ENCODE measurements around the gene PCDHB11.
"Not testable (repeated sequence)": the region's sequence is repeated elsewhere in the genome, so short reads cannot be mapped to it uniquely, and the experiment has no call there.

PCDHB11 gene

GRCh38 chr5:141199359-141200235, at the start of gene PCDHB11:
Gene PCDHB11, plus strand, starts transcription at chr5:141199627. Its CDS starts 148 bp downstream, at chr5:141199775.
- no peak for DNase-seq

GRCh38 chr5:141149812-141150211, 49.6 kb upstream of the PCDHB11 start, which contains the start of gene PCDHB6:
Gene PCDHB6, plus strand, starts transcription at chr5:141150057. Its CDS starts 201 bp downstream, at chr5:141150258.
- DNase-seq, result no peak

GRCh38 chr5:141150224-141150992, 49.0 kb upstream of the PCDHB11 start:
- DNase-seq, result no peak

DNA sequence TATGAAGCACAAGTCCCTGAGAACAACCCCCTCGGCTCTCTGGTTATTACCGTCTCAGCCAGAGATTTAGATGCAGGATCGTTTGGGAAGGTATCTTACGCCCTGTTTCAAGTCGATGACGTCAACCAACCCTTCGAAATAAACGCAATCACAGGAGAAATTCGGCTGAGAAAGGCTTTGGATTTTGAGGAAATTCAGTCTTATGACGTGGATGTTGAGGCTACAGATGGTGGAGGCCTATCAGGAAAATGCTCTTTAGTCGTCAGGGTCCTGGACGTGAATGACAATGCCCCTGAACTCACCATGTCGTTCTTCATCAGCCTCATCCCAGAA, 48.5 kb upstream of the PCDHB11 start:
- DNase-seq, result no peak

- not testable (repeated sequence) for DNase-seq
These were observed 47.8 kb upstream of the PCDHB11 start for GRCh38 chr5:141151632-141152031.

DNA sequence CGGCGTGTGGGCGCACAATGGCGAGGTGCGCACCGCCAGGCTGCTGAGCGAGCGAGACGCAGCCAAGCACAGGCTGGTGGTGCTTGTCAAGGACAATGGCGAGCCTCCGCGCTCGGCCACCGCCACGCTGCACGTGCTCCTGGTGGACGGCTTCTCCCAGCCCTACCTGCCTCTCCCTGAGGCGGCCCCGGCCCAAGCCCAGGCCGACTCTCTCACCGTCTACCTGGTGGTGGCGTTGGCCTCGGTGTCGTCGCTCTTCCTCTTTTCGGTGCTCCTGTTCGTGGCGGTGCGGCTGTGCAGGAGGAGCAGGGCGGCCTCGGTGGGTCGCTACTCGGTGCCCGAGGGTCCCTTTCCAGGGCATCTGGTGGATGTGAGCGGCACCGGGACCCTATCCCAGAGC, 47.3 kb upstream of the PCDHB11 start:
- not testable (repeated sequence) for DNase-seq

DNA sequence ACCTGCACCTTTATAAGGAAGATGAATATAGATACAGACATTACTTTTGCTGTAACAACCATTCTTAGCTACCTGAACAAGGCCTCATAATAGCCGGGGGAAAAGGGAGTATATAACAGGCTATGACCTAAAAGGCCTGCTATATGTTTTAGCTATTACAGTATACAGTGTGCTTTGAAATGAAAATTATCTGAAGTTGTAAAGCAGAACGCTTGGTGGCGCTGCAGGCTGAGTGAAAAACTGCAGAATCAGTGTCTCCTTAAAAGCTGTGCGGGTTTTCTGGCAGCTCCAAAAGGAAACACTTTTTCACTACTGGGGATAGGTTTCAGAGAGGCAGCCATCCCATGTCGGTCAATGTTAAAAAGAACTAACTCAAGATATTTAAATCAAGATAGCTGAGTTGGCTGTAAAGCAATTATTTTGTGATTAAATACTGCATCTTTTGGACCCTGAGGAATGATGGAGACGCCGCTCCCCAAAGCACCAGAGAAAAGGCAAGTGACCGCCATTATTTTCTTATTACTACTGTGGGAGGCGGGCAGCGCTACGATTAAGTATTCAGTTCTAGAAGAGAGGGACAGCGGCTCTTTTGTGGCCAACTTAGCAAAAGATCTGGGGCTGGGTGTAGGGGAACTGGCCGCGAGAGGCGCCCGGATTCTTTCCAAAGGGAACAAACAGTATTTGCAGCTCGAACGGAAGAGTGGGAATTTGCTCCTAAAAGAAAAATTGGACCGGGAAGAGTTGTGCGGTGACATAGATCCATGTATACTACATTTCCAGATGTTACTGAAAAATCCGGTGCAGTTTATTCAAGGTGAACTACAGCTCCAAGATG, 43.7 kb upstream of the PCDHB11 start:
- no peak for DNase-seq

DNA sequence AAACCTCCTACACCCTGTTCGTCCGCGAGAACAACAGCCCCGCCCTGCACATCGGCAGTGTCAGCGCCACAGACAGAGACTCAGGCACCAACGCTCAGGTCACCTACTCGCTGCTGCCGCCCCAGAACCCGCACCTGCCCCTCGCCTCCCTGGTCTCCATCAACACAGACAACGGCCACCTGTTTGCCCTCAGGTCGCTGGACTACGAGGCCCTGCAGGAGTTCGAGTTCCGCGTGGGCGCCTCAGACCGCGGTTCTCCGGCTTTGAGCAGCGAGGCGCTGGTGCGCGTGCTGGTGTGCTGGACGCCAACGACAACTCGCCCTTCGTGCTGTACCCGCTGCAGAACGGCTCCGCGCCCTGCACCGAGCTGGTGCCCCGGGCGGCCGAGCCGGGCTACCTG, 42.1 kb upstream of the PCDHB11 start:
- DNase-seq, result not testable (repeated sequence)

- not testable (repeated sequence) for DNase-seq
These were observed 41.5 kb upstream of the PCDHB11 start for GRCh38 chr5:141157901-141158300.

DNA sequence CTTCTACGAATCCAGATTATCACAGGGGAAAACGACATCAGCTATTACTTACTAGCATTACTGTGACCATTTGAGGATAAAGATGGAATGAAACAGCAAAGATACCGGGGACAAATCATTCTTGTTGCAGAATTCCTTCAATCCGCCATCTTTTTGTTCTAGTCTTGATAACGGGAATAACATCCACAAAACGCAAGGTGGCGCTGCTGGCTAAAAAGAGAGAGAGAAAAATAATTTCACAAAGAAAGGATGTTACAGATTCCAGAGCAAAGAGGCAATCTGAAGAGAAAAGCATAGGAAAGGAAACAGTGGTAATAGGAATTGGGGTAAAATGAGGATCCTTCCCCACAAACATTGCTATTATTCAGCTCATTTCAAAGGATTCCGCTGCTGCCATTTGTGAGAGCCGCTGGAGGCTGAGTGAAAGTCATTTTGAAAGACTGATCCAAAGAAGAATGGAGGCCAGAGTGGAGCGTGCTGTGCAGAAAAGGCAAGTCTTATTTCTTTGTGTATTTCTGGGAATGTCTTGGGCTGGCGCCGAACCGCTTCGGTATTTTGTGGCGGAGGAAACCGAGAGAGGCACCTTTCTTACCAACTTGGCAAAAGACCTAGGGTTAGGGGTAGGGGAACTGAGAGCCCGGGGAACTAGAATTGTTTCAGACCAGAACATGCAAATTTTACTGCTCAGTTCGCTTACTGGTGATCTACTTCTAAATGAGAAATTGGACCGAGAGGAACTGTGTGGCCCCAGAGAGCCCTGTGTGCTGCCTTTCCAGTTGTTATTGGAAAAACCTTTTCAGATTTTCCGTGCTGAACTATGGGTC, 26.8 kb upstream of the PCDHB11 start, which contains the start of gene PCDHB7:
Gene PCDHB7, plus strand, starts transcription at position 264 of the 824 bp plus-strand sequence. Its CDS starts 192 bp downstream, at position 456.
- DNase-seq, result no peak

- DNase-seq, result not testable (repeated sequence)
These were observed 24.9 kb upstream of the PCDHB11 start for GRCh38 chr5:141174291-141175104.

- no peak for DNase-seq
These were observed 23.5 kb upstream of the PCDHB11 start for GRCh38 chr5:141175933-141176332.

GRCh38 chr5:141177577-141178191, 21.7 kb upstream of the PCDHB11 start, which contains the start of gene PCDHB8:
Gene PCDHB8, plus strand, starts transcription at chr5:141177790. Its CDS starts 245 bp downstream, at chr5:141178035.
- DNase-seq, result not testable (repeated sequence)

- not testable (repeated sequence) for DNase-seq
These were observed 20.1 kb upstream of the PCDHB11 start for GRCh38 chr5:141179371-141179770.

- not testable (repeated sequence) for DNase-seq
These were observed 19.6 kb upstream of the PCDHB11 start for GRCh38 chr5:141179876-141180275.

DNA sequence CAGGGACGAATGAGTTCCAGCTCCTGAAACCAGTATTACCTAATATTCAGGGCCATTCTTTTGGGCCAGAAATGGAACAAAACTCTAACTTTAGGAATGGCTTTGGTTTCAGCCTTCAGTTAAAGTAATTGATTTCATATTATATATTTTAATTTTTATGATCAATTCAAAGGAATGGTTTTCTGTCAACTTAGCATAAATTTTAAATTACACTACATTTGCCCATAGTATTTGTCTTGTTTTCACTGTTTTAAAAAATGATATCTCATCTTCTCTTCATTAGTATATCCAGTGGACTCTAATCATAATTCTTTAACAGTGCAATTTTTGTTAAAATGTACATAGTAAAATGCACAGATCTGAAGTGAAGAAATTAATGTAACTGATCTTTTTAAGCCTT, 19.1 kb upstream of the PCDHB11 start:
- no peak for DNase-seq

GRCh38 chr5:141182248-141182647, 17.2 kb upstream of the PCDHB11 start, which contains the start of gene PCDHB16:
Gene PCDHB16, plus strand, starts transcription at chr5:141182387. Its CDS starts 173 bp downstream, at chr5:141182560.
- DNase-seq, result no peak

DNA sequence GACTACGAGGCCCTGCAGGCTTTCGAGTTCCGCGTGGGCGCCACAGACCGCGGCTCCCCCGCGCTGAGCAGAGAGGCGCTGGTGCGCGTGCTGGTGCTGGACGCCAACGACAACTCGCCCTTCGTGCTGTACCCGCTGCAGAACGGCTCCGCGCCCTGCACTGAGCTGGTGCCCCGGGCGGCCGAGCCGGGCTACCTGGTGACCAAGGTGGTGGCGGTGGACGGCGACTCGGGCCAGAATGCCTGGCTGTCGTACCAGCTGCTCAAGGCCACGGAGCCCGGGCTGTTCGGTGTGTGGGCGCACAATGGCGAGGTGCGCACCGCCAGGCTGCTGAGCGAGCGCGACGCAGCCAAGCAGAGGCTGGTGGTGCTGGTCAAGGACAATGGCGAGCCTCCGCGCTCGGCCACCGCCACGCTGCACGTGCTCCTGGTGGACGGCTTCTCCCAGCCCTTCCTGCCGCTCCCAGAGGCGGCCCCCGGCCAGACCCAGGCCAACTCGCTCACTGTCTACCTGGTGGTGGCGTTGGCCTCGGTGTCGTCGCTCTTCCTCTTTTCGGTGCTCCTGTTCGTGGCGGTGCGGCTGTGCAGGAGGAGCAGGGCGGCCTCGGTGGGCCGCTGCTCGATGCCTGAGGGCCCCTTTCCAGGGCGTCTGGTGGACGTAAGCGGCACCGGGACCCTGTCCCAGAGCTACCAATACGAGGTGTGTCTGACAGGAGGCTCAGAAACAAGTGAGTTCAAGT, 15.1 kb upstream of the PCDHB11 start:
- not testable (repeated sequence) for DNase-seq

GRCh38 chr5:141186897-141187512, 12.4 kb upstream of the PCDHB11 start, which contains the start of gene PCDHB9:
Gene PCDHB9, plus strand, starts transcription at chr5:141187161. Its CDS starts 158 bp downstream, at chr5:141187319.
- DNase-seq, result no peak
